Measurements from ENCODE around the gene SOWAHD.
"Not testable (repeated sequence)": the region's sequence is repeated elsewhere in the genome, so short reads cannot be mapped to it uniquely, and the experiment has no call there.

Gene SOWAHD

GRCh38 chrX:119763836-119764387 is 5.5 kb downstream of the SOWAHD start:
- H3K4me3 ChIP-seq (ENCODE audit: control insufficient read depth, low read depth, low read length), result no peak overlapping the region
- no peak for TF ChIP-seq CTCF (IDR thresholded peaks at IDR 0.05; ENCODE audit: control insufficient read depth, insufficient read depth, low read depth, low read length, missing control alignments)
- DNase-seq (ENCODE audit: low read depth), result no peak

DNA sequence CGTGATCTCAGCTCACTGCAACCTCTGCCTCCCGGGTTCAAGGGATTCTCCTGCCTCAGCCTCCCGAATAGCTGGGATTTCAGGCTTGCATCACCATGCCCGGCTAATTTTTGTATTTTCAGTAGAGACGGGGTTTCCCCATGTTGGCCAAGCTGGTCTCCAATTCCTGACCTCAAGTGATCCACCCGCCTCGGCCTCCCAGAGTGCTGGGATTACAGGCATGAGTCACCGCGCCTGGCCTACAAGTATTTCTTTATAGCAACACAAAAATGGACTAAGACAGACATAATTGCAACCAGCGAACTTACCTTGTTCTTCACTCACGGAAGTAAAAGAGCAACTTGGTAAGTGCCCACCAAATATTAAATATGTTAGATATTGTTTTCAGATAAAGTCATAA is 10.0 kb downstream of the SOWAHD start:
- not testable (repeated sequence) for H3K4me3 ChIP-seq (ENCODE audit: control insufficient read depth, low read depth, low read length); DNase-seq (ENCODE audit: low read depth)

DNA sequence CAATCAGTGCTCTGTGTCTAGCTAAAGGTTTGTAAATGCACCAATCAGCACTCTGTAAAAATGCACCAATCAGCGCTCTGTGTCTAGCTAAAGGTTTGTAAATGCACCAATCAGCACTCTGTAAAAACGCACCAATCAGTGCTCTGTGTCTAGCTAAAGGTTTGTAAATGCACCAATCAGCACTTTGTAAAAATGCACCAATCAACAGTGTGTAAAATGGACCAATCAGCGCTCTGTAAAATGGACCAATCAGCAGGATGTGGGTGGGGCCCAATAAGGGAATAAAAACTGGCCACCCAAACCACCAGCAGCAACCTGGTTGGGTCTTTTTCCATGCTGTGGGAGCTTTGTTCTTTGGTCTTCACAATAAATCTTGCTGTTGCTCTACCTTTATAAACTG is 11.0 kb downstream of the SOWAHD start:
- not testable (repeated sequence) for DNase-seq (ENCODE audit: low read depth); H3K4me3 ChIP-seq (ENCODE audit: control insufficient read depth, low read depth, low read length)

- no peak overlapping the region for H3K4me3 ChIP-seq (ENCODE audit: control insufficient read depth, low read depth, low read length)
- TF ChIP-seq CTCF (IDR thresholded peaks at IDR 0.05; ENCODE audit: control insufficient read depth, insufficient read depth, low read depth, low read length, missing control alignments), result no peak
- no peak for DNase-seq (ENCODE audit: low read depth)
Measured at GRCh38 chrX:119775517-119776238, 17.3 kb downstream of the SOWAHD start.

DNA sequence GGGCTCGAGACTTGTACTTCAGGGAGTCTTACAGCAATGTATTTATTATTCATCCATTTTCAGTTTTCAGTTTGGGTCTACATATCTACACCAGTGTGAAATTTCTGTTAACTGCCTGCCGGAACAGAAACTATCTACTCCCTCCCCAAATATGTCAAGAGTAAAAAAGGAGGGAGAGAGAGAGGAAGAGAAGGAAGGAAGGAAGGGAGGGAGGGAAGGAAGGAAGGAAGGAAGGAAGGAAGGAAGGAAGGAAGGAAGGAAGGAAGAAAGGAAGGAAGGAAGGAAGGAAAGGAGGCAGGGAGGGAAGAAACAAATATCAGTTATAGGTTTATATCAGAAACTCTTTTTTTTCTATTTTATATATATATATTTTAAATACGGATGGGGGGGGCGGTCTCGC is 20.4 kb downstream of the SOWAHD start:
- TF ChIP-seq CTCF (IDR thresholded peaks at IDR 0.05; ENCODE audit: control insufficient read depth, insufficient read depth, low read depth, low read length, missing control alignments), result no peak
- no peak overlapping the region for H3K4me3 ChIP-seq (ENCODE audit: control insufficient read depth, low read depth, low read length)
- DNase-seq (ENCODE audit: low read depth), result no peak

DNA sequence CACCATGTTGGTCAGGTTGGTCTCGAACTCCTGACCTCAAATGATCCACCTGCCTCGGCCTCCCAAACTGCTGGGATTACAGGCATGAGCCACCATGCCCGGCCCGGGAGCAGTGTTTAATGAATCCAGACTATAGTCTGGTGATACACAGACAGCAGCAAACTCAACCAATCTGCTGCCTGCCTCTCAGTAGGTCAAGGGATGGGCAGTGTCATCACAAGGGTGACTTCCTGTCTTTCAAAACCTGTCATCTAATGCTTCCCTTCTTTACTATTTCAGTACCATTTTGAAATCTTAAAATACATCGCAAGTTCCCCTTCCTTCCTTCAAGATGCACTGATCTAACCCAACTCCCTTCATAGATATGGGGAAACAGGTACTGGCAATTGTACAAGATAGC is 24.6 kb downstream of the SOWAHD start:
- DNase-seq (ENCODE audit: low read depth), result no peak
- no peak for TF ChIP-seq CTCF (IDR thresholded peaks at IDR 0.05; ENCODE audit: control insufficient read depth, insufficient read depth, low read depth, low read length, missing control alignments)
- no peak overlapping the region for H3K4me3 ChIP-seq (ENCODE audit: control insufficient read depth, low read depth, low read length)

DNA sequence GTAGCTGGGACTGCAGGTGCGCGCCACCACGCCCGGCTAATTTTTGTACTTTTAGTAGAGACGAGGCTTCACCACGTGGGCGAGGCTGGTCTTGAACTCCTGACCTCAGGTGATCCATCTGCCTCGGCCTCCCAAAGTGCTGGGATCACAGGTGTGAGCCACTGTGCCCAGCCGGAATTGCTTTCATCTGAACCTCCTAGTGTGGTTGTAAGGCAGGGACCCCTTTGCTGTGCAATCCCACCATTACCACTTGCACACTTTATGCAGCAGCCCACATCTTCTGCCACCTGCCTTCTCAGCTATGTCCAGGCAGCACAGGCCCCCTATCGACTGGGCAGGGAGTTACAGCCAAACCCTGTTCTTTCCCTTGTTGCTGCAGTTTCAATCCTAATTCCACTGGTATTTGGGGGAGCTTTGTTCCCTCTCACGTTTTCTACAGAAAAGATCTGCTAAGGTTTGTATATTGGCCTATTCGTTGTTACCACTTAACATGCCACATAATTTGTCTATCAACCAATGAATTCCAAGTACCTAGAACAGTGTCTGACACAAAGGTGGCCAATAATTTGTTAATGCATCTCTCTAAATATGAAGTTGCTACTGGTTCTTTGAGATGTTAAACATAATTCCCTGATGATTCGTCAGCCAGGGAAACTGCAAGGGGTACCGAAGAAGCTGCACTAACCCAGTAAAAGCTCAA is 26.5 kb downstream of the SOWAHD start:
- TF ChIP-seq CTCF (IDR thresholded peaks at IDR 0.05; ENCODE audit: control insufficient read depth, insufficient read depth, low read depth, low read length, missing control alignments), result peak; percentile 64
- no peak for DNase-seq (ENCODE audit: low read depth)
- H3K4me3 ChIP-seq (ENCODE audit: control insufficient read depth, low read depth, low read length), result no peak overlapping the region
